ENCODE measurements around the gene FXYD6. TPM values are rescaled to one million over a fixed set of nuclear protein-coding genes. Genes with fewer than 3 reads are reported as not detected.

The FXYD6 gene
- total RNA-seq, 1 donor from 2014 or later, result 45.8 TPM

- TF ChIP-seq, protein P1, sequence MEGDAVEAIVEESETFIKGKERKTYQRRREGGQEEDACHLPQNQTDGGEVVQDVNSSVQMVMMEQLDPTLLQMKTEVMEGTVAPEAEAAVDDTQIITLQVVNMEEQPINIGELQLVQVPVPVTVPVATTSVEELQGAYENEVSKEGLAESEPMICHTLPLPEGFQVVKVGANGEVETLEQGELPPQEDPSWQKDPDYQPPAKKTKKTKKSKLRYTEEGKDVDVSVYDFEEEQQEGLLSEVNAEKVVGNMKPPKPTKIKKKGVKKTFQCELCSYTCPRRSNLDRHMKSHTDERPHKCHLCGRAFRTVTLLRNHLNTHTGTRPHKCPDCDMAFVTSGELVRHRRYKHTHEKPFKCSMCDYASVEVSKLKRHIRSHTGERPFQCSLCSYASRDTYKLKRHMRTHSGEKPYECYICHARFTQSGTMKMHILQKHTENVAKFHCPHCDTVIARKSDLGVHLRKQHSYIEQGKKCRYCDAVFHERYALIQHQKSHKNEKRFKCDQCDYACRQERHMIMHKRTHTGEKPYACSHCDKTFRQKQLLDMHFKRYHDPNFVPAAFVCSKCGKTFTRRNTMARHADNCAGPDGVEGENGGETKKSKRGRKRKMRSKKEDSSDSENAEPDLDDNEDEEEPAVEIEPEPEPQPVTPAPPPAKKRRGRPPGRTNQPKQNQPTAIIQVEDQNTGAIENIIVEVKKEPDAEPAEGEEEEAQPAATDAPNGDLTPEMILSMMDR (IDR thresholded peaks at IDR 0.05; ENCODE audit: insufficient read depth, low read length, poor library complexity, severe bottlenecking), result no peak
- peaks cover under 1% of the 10 kb centered on the region for H3K27me3 ChIP-seq (ENCODE audit: control insufficient read depth, insufficient read depth, low read length)
- no peak overlapping the region for H3K4me3 ChIP-seq (ENCODE audit: low read depth, low read length)
- DNase-seq (ENCODE audit: low read depth), result no peak
- H3K36me3 ChIP-seq (ENCODE audit: control insufficient read depth, insufficient read depth, low read length), result no peaks in the 10 kb centered on the region
Observed at GRCh38 chr11:117921893-117922292, 45.4 kb upstream of the FXYD6 start.

- no peak for DNase-seq (ENCODE audit: low read depth)
- TF ChIP-seq, protein P1 (IDR thresholded peaks at IDR 0.05; ENCODE audit: insufficient read depth, low read length, poor library complexity, severe bottlenecking), result no peak
- H3K4me3 ChIP-seq (ENCODE audit: low read depth, low read length), result no peak overlapping the region
- H3K27me3 ChIP-seq (ENCODE audit: control insufficient read depth, insufficient read depth, low read length), result peaks cover 2% of the 10 kb centered on the region
- no peaks in the 10 kb centered on the region for H3K36me3 ChIP-seq (ENCODE audit: control insufficient read depth, insufficient read depth, low read length)
Observed at GRCh38 chr11:117921456-117921855, 45.0 kb upstream of the FXYD6 start.

- H3K4me3 ChIP-seq (ENCODE audit: low read depth, low read length), result no peak overlapping the region
- DNase-seq (ENCODE audit: low read depth), result no peak
- H3K27me3 ChIP-seq (ENCODE audit: control insufficient read depth, insufficient read depth, low read length), result peaks cover 2% of the 10 kb centered on the region
- H3K36me3 ChIP-seq (ENCODE audit: control insufficient read depth, insufficient read depth, low read length), result no peaks in the 10 kb centered on the region
- TF ChIP-seq, protein P1 (IDR thresholded peaks at IDR 0.05; ENCODE audit: insufficient read depth, low read length, poor library complexity, severe bottlenecking), result no peak
Observed at GRCh38 chr11:117919781-117920221, 43.3 kb upstream of the FXYD6 start.

DNA sequence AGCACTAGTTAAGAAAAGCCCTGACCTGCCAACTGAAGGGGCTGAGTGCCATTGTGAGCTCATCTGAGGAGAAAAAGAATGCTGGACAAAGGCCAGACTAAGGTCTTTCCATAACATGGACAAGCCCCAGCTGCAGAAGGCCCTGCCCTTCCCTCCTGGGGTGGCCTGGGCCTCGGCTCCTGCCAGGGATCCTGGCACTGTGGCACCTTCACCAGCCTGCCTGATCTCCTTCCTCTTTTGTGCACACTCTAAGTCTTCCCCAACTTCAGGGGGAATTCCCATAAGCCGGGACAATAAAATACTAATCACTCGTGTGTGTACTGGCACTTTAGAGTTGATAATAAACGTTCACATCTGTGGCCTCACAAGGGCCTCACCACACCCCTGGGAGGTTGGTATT, 42.9 kb upstream of the FXYD6 start:
- peaks cover 2% of the 10 kb centered on the region for H3K27me3 ChIP-seq (ENCODE audit: control insufficient read depth, insufficient read depth, low read length)

GRCh38 chr11:117918366-117919255, 42.2 kb upstream of the FXYD6 start:
- H3K27me3 ChIP-seq (ENCODE audit: control insufficient read depth, insufficient read depth, low read length), result peaks cover 4% of the 10 kb centered on the region

More for the DNA sequence above, 42.9 kb upstream of the FXYD6 start:
- TF ChIP-seq, protein P1 (IDR thresholded peaks at IDR 0.05; ENCODE audit: insufficient read depth, low read length, poor library complexity, severe bottlenecking), result no peak
- no peak for DNase-seq (ENCODE audit: low read depth)
- Histone ChIP-seq H3K36me3 (ENCODE audit: control insufficient read depth, insufficient read depth, low read length) (no peaks in the 10 kb centered on the region), H3K4me3 (ENCODE audit: low read depth, low read length) (no peak overlapping the region)

More at GRCh38 chr11:117918366-117919255, 42.2 kb upstream of the FXYD6 start:
- TF ChIP-seq, protein P1 (IDR thresholded peaks at IDR 0.05; ENCODE audit: insufficient read depth, low read length, poor library complexity, severe bottlenecking), result no peak
- no peak for DNase-seq (ENCODE audit: low read depth)
- H3K36me3 ChIP-seq (ENCODE audit: control insufficient read depth, insufficient read depth, low read length), result no peaks in the 10 kb centered on the region
- H3K4me3 ChIP-seq (ENCODE audit: low read depth, low read length), result no peak overlapping the region

All from kidney epithelial cell (primary cell).